Left forelimb (tissue), 1 donor: Measurements from ENCODE around the gene CEP68.
"Not testable (repeated sequence)": the region's sequence is repeated elsewhere in the genome, so short reads cannot be mapped to it uniquely, and the experiment has no call there.

Experiments used
- DNase-seq: peaks from one replicate; pipeline ENCODE4 v3.0.0-alpha.2; 2018; ENCODE audit warnings: low spot score

Gene CEP68, protein sequence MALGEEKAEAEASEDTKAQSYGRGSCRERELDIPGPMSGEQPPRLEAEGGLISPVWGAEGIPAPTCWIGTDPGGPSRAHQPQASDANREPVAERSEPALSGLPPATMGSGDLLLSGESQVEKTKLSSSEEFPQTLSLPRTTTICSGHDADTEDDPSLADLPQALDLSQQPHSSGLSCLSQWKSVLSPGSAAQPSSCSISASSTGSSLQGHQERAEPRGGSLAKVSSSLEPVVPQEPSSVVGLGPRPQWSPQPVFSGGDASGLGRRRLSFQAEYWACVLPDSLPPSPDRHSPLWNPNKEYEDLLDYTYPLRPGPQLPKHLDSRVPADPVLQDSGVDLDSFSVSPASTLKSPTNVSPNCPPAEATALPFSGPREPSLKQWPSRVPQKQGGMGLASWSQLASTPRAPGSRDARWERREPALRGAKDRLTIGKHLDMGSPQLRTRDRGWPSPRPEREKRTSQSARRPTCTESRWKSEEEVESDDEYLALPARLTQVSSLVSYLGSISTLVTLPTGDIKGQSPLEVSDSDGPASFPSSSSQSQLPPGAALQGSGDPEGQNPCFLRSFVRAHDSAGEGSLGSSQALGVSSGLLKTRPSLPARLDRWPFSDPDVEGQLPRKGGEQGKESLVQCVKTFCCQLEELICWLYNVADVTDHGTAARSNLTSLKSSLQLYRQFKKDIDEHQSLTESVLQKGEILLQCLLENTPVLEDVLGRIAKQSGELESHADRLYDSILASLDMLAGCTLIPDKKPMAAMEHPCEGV

DNA sequence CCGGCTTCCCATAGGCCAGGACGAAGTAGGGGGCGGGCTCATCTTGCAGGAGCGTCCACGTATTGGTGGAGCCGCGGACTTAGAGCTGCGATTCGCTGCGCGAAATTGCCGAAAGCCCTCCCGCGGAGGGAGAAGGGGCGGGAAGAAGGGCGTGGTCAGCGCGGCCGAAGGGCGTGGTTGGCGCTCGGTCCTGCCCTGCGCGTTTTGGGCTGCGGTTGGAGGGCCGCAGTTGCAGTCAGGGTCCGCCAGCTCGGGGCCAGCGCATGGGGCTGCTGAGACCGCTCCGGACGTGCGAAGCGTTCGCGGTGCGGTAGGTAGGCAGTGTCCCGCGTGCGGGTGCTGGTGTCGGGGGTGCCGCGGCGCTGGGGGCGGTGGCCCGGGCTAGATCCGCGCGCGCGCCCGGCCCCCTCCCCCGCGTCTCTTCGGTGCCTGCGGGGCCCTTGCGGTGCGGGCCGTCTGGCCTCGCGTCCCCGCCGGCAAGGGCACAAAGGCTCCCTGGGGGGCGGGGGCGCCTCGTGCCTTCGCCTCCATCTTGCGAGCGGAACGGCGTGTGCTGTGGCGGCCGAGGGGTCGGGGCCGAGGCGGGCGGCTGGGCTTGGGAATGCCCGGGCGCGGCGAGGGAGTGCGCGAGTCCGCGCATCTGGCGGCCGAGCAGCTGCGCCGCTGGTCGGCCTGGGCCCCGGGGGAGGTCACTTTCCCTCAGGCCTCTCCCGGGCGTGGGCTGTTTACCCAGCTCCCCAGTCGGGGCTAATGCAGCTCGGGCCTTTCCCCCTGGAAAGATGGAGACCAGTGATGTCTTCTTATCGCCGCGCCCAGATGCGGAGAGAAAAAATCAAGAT lies at the start of gene CEP68:
Gene CEP68, plus strand, starts transcription at position 202 of the 839 bp plus-strand sequence. CDS start 13,029 bp downstream, outside the sequence.
- DNase-seq, result peak; percentile 95

GRCh38 chr2:65013776-65014175 lies 42.4 kb upstream of the CEP68 start:
- no peak for DNase-seq

- no peak for DNase-seq
These were observed 40.5 kb upstream of the CEP68 start for GRCh38 chr2:65015731-65016130.

DNA sequence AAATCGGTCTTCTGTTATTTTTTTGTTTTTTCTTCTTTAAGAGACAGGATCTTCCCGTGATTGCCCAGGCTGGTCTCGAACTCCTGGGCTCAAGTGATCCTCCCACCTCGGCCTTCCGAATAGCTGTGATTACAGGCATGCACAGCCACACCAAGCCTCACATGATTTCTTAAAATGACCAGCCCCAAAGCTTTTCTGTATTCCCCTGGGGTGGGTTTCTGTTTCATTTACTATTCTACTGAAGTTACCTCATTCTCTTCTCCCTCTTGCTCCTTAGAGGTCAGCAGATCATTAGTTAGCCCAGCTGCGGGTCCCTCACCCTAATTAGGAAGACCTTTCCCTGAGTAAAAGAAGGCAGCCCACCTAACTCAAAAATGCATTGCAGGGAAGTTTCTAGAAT lies 39.4 kb upstream of the CEP68 start:
- DNase-seq, result no peak

DNA sequence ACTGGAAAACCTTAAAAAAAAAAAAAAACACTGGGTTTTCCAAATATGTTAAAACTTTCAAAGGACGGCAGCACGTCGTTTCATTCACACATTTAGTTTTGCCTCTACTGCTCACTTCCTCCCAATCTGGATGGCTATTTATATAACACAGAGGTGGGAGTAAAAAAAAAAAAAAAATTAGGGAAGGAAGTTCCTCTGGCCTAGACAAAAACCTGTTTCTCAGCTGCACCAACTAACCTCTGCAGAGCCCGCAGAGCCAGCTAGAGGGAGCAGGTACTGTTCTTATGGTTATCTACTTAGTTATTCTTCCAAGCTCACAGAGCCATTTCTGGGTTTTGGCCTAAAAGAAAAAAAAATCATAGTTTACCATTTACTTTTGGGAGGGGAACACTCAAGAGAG lies 38.9 kb upstream of the CEP68 start:
- no peak for DNase-seq

DNA sequence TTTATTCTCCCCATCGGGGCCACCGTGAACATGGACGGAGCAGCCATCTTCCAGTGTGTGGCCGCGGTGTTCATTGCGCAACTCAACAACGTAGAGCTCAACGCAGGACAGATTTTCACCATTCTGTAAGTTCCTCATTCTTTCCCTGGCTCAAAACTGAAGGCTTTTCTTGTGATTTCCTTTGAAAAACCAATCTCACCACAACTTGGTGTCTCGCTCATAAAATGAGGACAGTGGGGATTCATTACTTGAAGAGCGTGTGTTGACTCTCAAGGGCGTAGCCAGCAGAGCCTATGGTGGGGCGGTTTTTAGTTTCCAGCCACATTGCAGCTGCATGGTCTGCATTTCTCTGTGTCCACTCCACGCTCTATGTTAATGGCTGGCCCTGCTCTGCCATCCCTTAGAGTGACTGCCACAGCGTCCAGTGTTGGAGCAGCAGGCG lies 38.1 kb upstream of the CEP68 start:
- DNase-seq, result no peak

DNA sequence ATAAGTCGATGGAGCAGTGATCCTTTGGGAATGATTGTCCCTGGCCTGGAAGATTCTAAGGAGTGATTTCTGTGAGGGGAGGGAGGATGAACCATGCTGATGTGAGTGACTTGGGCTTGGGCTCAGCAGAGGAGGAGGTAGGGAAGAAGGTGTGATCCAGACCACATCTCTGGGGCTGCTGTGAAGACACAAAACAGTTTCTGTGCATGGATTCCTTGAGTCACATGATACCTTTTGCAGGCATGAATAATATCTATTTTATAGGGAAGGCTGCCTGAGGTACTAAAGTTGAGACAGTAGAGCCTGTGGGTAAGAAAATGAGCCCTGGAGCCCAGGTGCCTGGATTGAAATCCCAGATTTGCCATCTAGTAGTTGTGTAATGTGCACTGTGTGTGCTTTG lies 37.2 kb upstream of the CEP68 start:
- no peak for DNase-seq

GRCh38 chr2:65019675-65020195 lies 36.5 kb upstream of the CEP68 start:
- no peak for DNase-seq

DNA sequence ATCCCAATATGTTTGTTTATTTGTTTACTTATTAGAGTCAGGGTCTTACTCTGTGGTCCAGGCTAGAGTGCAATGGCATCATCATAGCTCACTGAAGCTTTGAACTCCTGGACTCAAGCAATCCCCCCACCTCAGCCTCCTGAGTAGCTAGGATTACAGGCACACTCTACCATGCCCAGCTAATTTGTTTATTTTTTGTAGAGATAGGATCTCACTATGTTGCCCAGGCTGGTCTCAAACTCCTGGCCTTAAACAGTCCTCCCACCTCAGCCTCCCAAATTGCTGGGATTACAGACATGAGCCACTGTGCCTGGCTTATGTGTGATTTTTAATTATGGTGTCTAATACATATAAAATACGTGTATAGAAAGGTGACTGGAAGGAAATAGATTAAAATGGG lies 36.0 kb upstream of the CEP68 start:
- DNase-seq, result not testable (repeated sequence)

DNA sequence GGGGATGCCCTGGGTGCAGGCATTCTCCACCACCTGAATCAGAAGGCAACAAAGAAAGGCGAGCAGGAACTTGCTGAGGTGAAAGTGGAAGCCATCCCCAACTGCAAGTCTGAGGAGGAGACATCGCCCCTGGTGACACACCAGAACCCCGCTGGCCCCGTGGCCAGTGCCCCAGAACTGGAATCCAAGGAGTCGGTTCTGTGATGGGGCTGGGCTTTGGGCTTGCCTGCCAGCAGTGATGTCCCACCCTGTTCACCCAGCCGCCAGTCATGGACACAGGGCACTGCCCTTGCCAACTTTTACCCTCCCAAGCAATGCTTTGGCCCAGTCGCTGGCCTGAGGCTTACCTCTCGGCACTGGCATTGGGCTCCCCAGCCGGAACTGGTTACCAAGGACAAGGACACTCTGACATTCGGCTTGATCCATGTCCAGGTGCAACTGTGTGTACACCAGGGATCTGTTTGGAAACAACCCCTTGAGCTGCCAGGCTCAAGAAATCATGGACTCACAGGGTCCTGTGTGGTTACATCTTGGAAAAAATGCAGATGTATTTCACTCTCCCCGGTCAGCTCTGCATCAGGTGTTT lies 35.2 kb upstream of the CEP68 start:
- no peak for DNase-seq

GRCh38 chr2:65021709-65022108 lies 34.5 kb upstream of the CEP68 start:
- no peak for DNase-seq

DNA sequence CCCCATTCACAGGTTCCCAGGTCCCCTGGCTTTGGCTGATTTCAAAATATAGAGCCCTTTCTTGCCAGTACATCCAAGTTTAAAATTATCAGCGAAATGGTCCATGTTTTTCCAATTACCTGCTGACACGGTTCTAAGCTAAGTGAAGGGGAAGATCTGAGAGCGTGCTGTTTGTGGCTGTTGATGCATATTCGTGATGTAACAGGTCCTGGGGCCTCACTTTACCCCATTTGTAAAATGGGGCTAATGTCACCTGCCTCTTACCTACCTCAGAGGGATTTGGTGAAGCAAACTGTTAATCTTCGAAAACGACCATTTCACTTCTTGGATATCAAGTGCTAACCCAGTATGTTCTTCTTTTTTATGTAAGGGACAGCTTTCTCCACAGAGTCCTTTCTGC lies 34.0 kb upstream of the CEP68 start:
- DNase-seq, result no peak

GRCh38 chr2:65023742-65024141 lies 32.5 kb upstream of the CEP68 start:
- no peak for DNase-seq

GRCh38 chr2:65024149-65024829 lies 31.9 kb upstream of the CEP68 start:
- no peak for DNase-seq

GRCh38 chr2:65025453-65026123 lies 30.6 kb upstream of the CEP68 start:
- DNase-seq, result no peak

DNA sequence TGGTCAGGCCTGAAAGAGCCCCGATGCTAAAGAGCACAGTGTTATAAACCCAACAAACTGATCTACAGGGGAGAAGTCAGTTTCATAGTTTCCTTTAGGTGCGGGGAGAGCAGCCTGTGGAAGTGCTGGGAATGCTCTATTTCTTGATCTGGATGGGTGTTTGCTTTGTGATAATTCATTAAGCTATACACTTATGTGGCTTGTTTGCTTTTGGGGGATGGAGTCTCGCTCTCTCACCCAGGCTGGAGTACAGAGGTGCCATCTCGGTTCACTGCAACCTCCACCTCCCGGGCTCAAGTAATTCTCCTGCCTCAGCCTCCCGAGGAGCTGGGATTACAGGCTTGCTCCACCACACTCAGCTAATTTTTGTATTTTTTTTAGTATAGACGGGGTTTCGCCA lies 30.1 kb upstream of the CEP68 start:
- no peak for DNase-seq

DNA sequence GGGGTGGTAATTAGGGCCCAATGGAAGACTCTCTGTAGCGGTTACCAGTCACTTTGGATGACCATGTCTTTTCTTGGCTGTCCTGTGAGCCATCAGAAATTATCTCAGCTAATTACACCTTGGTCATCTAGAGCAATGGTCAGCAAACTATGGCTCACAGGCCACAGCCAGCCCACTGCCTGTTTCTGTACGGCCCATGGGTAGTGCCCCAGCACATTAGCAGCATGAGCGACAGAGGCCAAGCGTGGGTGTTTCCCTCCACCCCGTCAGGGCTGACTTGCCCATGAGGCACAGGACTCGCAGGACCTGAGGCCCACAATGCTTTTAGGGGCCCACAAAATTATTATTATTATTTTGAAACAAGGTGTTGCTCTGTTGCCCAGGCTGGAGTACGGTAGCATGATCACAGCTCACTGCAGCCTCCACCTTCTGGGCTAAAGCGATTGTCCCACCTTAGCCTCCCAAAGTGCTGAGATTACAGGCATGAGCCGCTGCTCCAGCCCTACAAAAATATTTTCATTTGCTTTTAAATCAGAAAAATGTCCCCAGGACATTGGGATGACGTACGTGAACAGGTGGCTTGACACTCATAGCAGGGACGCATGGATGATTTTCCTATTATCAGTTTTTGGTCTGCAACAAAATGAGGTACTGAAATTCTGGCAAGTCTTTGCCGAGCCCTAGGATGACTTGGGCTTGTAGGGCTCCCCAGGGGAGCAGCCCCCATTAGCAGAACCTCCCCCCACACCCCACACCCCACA lies 29.3 kb upstream of the CEP68 start:
- DNase-seq, result no peak

- no peak for DNase-seq
These were observed 28.5 kb upstream of the CEP68 start for GRCh38 chr2:65027616-65028244.
